Measurements from ENCODE around the gene AGPS.

DNA sequence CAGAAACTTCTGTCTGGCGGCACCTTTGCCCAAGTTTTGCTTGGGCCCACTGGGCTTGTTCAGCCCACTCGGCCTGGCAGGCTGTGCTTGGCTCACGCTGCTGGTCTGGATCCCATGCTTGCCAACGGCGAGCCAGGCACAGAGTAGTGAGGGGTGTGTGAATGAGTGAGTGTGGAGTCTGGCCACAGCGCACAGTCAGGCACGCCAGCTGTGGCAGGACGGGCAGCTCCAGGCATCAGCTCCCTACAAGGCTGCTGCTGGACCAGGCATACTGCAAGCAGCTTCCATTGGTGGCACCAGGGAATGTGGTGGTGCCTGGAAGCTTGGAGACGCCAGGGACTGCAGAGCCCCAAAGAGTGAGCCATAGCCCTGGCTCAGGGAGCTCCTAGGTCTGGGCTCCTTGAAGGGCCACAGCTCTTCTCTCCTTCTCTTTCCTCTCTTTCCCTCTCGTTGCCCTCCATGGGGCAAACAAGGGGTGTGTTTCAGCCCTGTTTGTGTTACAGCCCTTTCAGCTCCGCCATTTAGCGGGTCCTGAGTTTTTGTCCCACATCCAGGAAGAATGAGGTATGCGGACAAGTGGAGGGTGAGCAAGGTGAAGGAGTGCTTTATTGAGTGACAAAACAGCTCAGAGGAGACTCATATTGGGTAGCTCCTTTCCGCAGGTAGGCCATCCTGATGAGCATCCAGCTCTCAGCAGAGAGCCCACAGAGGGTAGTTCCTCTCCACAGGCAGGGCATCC, 73.0 kb downstream of the AGPS start:
- TF ChIP-seq NFYB (IDR thresholded peaks at IDR 0.05; ENCODE audit: insufficient read depth, low read depth, low read length), result no peak
- TF ChIP-seq, protein P1, sequence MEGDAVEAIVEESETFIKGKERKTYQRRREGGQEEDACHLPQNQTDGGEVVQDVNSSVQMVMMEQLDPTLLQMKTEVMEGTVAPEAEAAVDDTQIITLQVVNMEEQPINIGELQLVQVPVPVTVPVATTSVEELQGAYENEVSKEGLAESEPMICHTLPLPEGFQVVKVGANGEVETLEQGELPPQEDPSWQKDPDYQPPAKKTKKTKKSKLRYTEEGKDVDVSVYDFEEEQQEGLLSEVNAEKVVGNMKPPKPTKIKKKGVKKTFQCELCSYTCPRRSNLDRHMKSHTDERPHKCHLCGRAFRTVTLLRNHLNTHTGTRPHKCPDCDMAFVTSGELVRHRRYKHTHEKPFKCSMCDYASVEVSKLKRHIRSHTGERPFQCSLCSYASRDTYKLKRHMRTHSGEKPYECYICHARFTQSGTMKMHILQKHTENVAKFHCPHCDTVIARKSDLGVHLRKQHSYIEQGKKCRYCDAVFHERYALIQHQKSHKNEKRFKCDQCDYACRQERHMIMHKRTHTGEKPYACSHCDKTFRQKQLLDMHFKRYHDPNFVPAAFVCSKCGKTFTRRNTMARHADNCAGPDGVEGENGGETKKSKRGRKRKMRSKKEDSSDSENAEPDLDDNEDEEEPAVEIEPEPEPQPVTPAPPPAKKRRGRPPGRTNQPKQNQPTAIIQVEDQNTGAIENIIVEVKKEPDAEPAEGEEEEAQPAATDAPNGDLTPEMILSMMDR (IDR thresholded peaks at IDR 0.05 in 2 of 3, conservative IDR thresholded peaks at IDR 0.05 in 1 of 3; ENCODE audit: control insufficient read depth in 2 of 3, extremely low read depth in 1 of 3, insufficient read depth in 1 of 3, low read depth in 3 of 3, low read length in 3 of 3), result no peak
- no peak for TF ChIP-seq JUND (IDR thresholded peaks at IDR 0.05; ENCODE audit: low read depth, low read length)
- no peak for TF ChIP-seq POLR2A (IDR thresholded peaks at IDR 0.05; ENCODE audit: low read depth, low read length)
- no peak for TF ChIP-seq CHD4 (IDR thresholded peaks at IDR 0.05)
